ENCODE data around the gene TOE1. TPM values are rescaled to one million over a fixed set of nuclear protein-coding genes. Genes with fewer than 3 reads are reported as not detected.

TOE1 gene
- total RNA-seq, 1 donor from 2014 or later, result 6.3 TPM

- Histone ChIP-seq H3K4me1 (ENCODE audit: control insufficient read depth in 3 of 3, insufficient read depth in 3 of 3, low read length in 3 of 3) (peaks cover 8 to 24% (median 17%) of the 10 kb centered on the region in 3 donors), H3K36me3 (ENCODE audit: control insufficient read depth in 3 of 3, insufficient read depth in 3 of 3, low read length in 3 of 3) (peaks cover 6 to 24% (median 18%) of the 10 kb centered on the region in 3 donors), H3K27ac (ENCODE audit: low read depth, low read length) (no peak within 1 kb of the TSS), H3K9ac (ENCODE audit: low read depth in 1 of 3, low read length in 3 of 3) (peak within 1 kb of the TSS; percentile 56 to 82 (median 77)), H3K4me3 (ENCODE audit: low read length in 3 of 3) (peak within 1 kb of the TSS; percentile 62 to 81 (median 76)), H3K9me3 (ENCODE audit: control insufficient read depth in 3 of 3, low read length in 3 of 3) (no peaks in the 10 kb centered on the region), H3K27me3 (ENCODE audit: control insufficient read depth in 3 of 3, insufficient read depth in 3 of 3, low read length in 3 of 3) (no peaks in the 10 kb centered on the region)
Measured at GRCh38 chr1:45326627-45327623, 13.0 kb upstream of the TOE1 start, which contains the start of gene HPDL. Gene HPDL, plus strand, starts transcription at chr1:45326895. Its CDS starts 254 bp downstream, at chr1:45327149.

- Histone ChIP-seq H3K27ac (ENCODE audit: low read depth, low read length) (no peak overlapping the region), H3K4me1 (ENCODE audit: control insufficient read depth in 3 of 3, insufficient read depth in 3 of 3, low read length in 3 of 3) (peaks cover 8 to 24% (median 17%) of the 10 kb centered on the region in 3 donors), H3K9me3 (ENCODE audit: control insufficient read depth in 3 of 3, low read length in 3 of 3) (no peaks in the 10 kb centered on the region), H3K27me3 (ENCODE audit: control insufficient read depth in 3 of 3, insufficient read depth in 3 of 3, low read length in 3 of 3) (no peaks in the 10 kb centered on the region), H3K4me3 (ENCODE audit: low read length in 3 of 3) (peak overlapping the region in 1 of 3 donors; percentile 81), H3K9ac (ENCODE audit: low read depth in 1 of 3, low read length in 3 of 3) (peak overlapping the region in 1 of 3 donors; percentile 82), H3K36me3 (ENCODE audit: control insufficient read depth in 3 of 3, insufficient read depth in 3 of 3, low read length in 3 of 3) (peaks cover 16 to 33% (median 27%) of the 10 kb centered on the region in 3 donors)
Measured at GRCh38 chr1:45327644-45328515, 12.1 kb upstream of the TOE1 start.

GRCh38 chr1:45328680-45329079 is 11.3 kb upstream of the TOE1 start:
- H3K36me3 ChIP-seq (ENCODE audit: control insufficient read depth in 3 of 3, insufficient read depth in 3 of 3, low read length in 3 of 3), result peaks cover 23 to 41% (median 35%) of the 10 kb centered on the region in 3 donors
- H3K4me1 ChIP-seq (ENCODE audit: control insufficient read depth in 3 of 3, insufficient read depth in 3 of 3, low read length in 3 of 3), result peaks cover 8 to 24% (median 17%) of the 10 kb centered on the region in 3 donors
- H3K27me3 ChIP-seq (ENCODE audit: control insufficient read depth in 3 of 3, insufficient read depth in 3 of 3, low read length in 3 of 3), result no peaks in the 10 kb centered on the region
- H3K9ac ChIP-seq (ENCODE audit: low read depth in 1 of 3, low read length in 3 of 3), result peak overlapping the region in 1 of 3 donors; percentile 14
- no peak overlapping the region for H3K4me3 ChIP-seq (ENCODE audit: low read length in 3 of 3)
- H3K9me3 ChIP-seq (ENCODE audit: control insufficient read depth in 3 of 3, low read length in 3 of 3), result no peaks in the 10 kb centered on the region
- no peak overlapping the region for H3K27ac ChIP-seq (ENCODE audit: low read depth, low read length)

- no peak overlapping the region for H3K4me3 ChIP-seq (ENCODE audit: low read length in 3 of 3)
- no peaks in the 10 kb centered on the region for H3K27me3 ChIP-seq (ENCODE audit: control insufficient read depth in 3 of 3, insufficient read depth in 3 of 3, low read length in 3 of 3)
- H3K9me3 ChIP-seq (ENCODE audit: control insufficient read depth in 3 of 3, low read length in 3 of 3), result no peaks in the 10 kb centered on the region
- H3K36me3 ChIP-seq (ENCODE audit: control insufficient read depth in 3 of 3, insufficient read depth in 3 of 3, low read length in 3 of 3), result peaks cover 31 to 48% (median 41%) of the 10 kb centered on the region in 3 donors
- no peak overlapping the region for H3K9ac ChIP-seq (ENCODE audit: low read depth in 1 of 3, low read length in 3 of 3)
- H3K4me1 ChIP-seq (ENCODE audit: control insufficient read depth in 3 of 3, insufficient read depth in 3 of 3, low read length in 3 of 3), result peaks cover 8 to 28% (median 17%) of the 10 kb centered on the region in 3 donors
- no peak overlapping the region for H3K27ac ChIP-seq (ENCODE audit: low read depth, low read length)
Measured at GRCh38 chr1:45329445-45329844, 10.5 kb upstream of the TOE1 start.

- Histone ChIP-seq H3K9me3 (ENCODE audit: control insufficient read depth in 3 of 3, low read length in 3 of 3) (no peaks in the 10 kb centered on the region), H3K36me3 (ENCODE audit: control insufficient read depth in 3 of 3, insufficient read depth in 3 of 3, low read length in 3 of 3) (peaks cover 33 to 50% (median 41%) of the 10 kb centered on the region in 3 donors), H3K4me1 (ENCODE audit: control insufficient read depth in 3 of 3, insufficient read depth in 3 of 3, low read length in 3 of 3) (peaks cover 8 to 20% (median 12%) of the 10 kb centered on the region in 3 donors), H3K9ac (ENCODE audit: low read depth in 1 of 3, low read length in 3 of 3) (no peak overlapping the region), H3K4me3 (ENCODE audit: low read length in 3 of 3) (no peak overlapping the region), H3K27me3 (ENCODE audit: control insufficient read depth in 3 of 3, insufficient read depth in 3 of 3, low read length in 3 of 3) (no peaks in the 10 kb centered on the region), H3K27ac (ENCODE audit: low read depth, low read length) (no peak overlapping the region)
Measured at GRCh38 chr1:45331436-45332345, 8.3 kb upstream of the TOE1 start.

GRCh38 chr1:45332346-45332720 is 7.6 kb upstream of the TOE1 start:
- H3K4me1 ChIP-seq (ENCODE audit: control insufficient read depth in 3 of 3, insufficient read depth in 3 of 3, low read length in 3 of 3), result peaks cover 3 to 13% (median 5%) of the 10 kb centered on the region in 3 donors
- H3K9me3 ChIP-seq (ENCODE audit: control insufficient read depth in 3 of 3, low read length in 3 of 3), result no peaks in the 10 kb centered on the region
- no peak overlapping the region for H3K4me3 ChIP-seq (ENCODE audit: low read length in 3 of 3)
- no peaks in the 10 kb centered on the region for H3K27me3 ChIP-seq (ENCODE audit: control insufficient read depth in 3 of 3, insufficient read depth in 3 of 3, low read length in 3 of 3)
- no peak overlapping the region for H3K9ac ChIP-seq (ENCODE audit: low read depth in 1 of 3, low read length in 3 of 3)
- H3K36me3 ChIP-seq (ENCODE audit: control insufficient read depth in 3 of 3, insufficient read depth in 3 of 3, low read length in 3 of 3), result peaks cover 33 to 50% (median 41%) of the 10 kb centered on the region in 3 donors
- H3K27ac ChIP-seq (ENCODE audit: low read depth, low read length), result no peak overlapping the region

GRCh38 chr1:45334308-45335245 is 5.4 kb upstream of the TOE1 start:
- Histone ChIP-seq H3K9ac (ENCODE audit: low read depth in 1 of 3, low read length in 3 of 3) (no peak overlapping the region), H3K27ac (ENCODE audit: low read depth, low read length) (no peak overlapping the region), H3K4me3 (ENCODE audit: low read length in 3 of 3) (no peak overlapping the region), H3K9me3 (ENCODE audit: control insufficient read depth in 3 of 3, low read length in 3 of 3) (no peaks in the 10 kb centered on the region), H3K4me1 (ENCODE audit: control insufficient read depth in 3 of 3, insufficient read depth in 3 of 3, low read length in 3 of 3) (peaks cover 6 to 20% (median 8%) of the 10 kb centered on the region in 3 donors), H3K27me3 (ENCODE audit: control insufficient read depth in 3 of 3, insufficient read depth in 3 of 3, low read length in 3 of 3) (no peaks in the 10 kb centered on the region), H3K36me3 (ENCODE audit: control insufficient read depth in 3 of 3, insufficient read depth in 3 of 3, low read length in 3 of 3) (peaks cover 29 to 45% (median 37%) of the 10 kb centered on the region in 3 donors)

- no peaks in the 10 kb centered on the region for H3K9me3 ChIP-seq (ENCODE audit: control insufficient read depth in 3 of 3, low read length in 3 of 3)
- H3K27ac ChIP-seq (ENCODE audit: low read depth, low read length), result no peak overlapping the region
- peaks cover 28 to 38% (median 37%) of the 10 kb centered on the region in 3 donors for H3K36me3 ChIP-seq (ENCODE audit: control insufficient read depth in 3 of 3, insufficient read depth in 3 of 3, low read length in 3 of 3)
- H3K9ac ChIP-seq (ENCODE audit: low read depth in 1 of 3, low read length in 3 of 3), result no peak overlapping the region
- H3K4me3 ChIP-seq (ENCODE audit: low read length in 3 of 3), result no peak overlapping the region
- H3K27me3 ChIP-seq (ENCODE audit: control insufficient read depth in 3 of 3, insufficient read depth in 3 of 3, low read length in 3 of 3), result no peaks in the 10 kb centered on the region
- H3K4me1 ChIP-seq (ENCODE audit: control insufficient read depth in 3 of 3, insufficient read depth in 3 of 3, low read length in 3 of 3), result peaks cover 10 to 25% (median 13%) of the 10 kb centered on the region in 3 donors
Measured at GRCh38 chr1:45335855-45336324, 4.1 kb upstream of the TOE1 start.

Data from skeletal muscle tissue (tissue), 4 donors.